ENCODE measurements around the gene KRI1. TPM values are rescaled to one million over a fixed set of nuclear protein-coding genes. Genes with fewer than 3 reads are reported as not detected.
A peak's percentile ranks its signal among the peaks of the same experiment; 100 is the strongest.

Gene KRI1
- total and polyA plus RNA-seq, 2 of the 8 experiments (the other 6 are each of a cell fraction or from before 2014, with no cell fraction given) = 14.2 to 45.2 TPM

- TF ChIP-seq CTCF (IDR thresholded peaks at IDR 0.05; ENCODE audit: control extremely low read depth in 1 of 3, insufficient read depth in 1 of 3, low read depth in 1 of 3, low read length in 3 of 3) (no peak), BRCA1 (IDR thresholded peaks at IDR 0.05; ENCODE audit: low read depth, low read length) (no peak), CEBPB (IDR thresholded peaks at IDR 0.05; ENCODE audit: low read depth, low read length) (no peak), SUZ12 (IDR thresholded peaks at IDR 0.05; ENCODE audit: low read length) (no peak), POLR2A (IDR thresholded peaks at IDR 0.05; ENCODE audit: control extremely low read depth in 1 of 2, low read depth in 2 of 2, low read length in 2 of 2) (no peak), TEAD4 (IDR thresholded peaks at IDR 0.05; ENCODE audit: low read depth, low read length) (no peak), SP1 (IDR thresholded peaks at IDR 0.05; ENCODE audit: low read depth, low read length) (no peak), BACH1 (IDR thresholded peaks at IDR 0.05; ENCODE audit: low read length) (no peak), JUN (IDR thresholded peaks at IDR 0.05; ENCODE audit: low read depth, low read length) (no peak), YY1 (IDR thresholded peaks at IDR 0.05; ENCODE audit: low read depth, low read length) (peak; percentile 86), SRF (IDR thresholded peaks at IDR 0.05; ENCODE audit: low read depth, low read length) (no peak), EGR1 (IDR thresholded peaks at IDR 0.05; ENCODE audit: borderline replicate concordance, low read depth, low read length) (peak; percentile 59), RNF2 (IDR thresholded peaks at IDR 0.05; ENCODE audit: borderline replicate concordance, low read depth, low read length, missing control alignments, poor library complexity, severe bottlenecking) (no peak), SIRT6 (IDR thresholded peaks at IDR 0.05; ENCODE audit: low read length) (no peak), RAD21 (IDR thresholded peaks at IDR 0.05 in 1 of 2, conservative IDR thresholded peaks at IDR 0.05 in 1 of 2; ENCODE audit: low read depth in 2 of 2, low read length in 2 of 2) (peak in 1 of 2 experiments; percentile 9; a peak in 1 of 4 replicates), BCL11A (IDR thresholded peaks at IDR 0.05; ENCODE audit: low read depth in 2 of 2, low read length in 2 of 2) (no peak), EZH2 (IDR thresholded peaks at IDR 0.05; ENCODE audit: low read depth, low read length, severe bottlenecking) (no peak), GTF2F1 (IDR thresholded peaks at IDR 0.05; ENCODE audit: borderline replicate concordance, low read depth, low read length) (no peak), TBP (IDR thresholded peaks at IDR 0.05; ENCODE audit: low read depth, low read length) (peak; percentile 35; the same call in 1 of the 2 replicates), CHD2 (IDR thresholded peaks at IDR 0.05; ENCODE audit: low read length) (no peak), ZNF274 (IDR thresholded peaks at IDR 0.05; ENCODE audit: borderline replicate concordance, extremely low read depth, low read length) (no peak), FOSL1 (IDR thresholded peaks at IDR 0.05; ENCODE audit: insufficient read depth, low read depth, low read length) (no peak)
Measured at GRCh38 chr19:10587022-10587838, 21.4 kb upstream of the KRI1 start, which contains the start of gene AP1M2 (continued).
